ENCODE measurements around the gene ANXA3.

The ANXA3 gene

GRCh38 chr4:78610546-78611214 lies 59.1 kb downstream of the ANXA3 start:
- TF ChIP-seq CTCF (IDR thresholded peaks at IDR 0.05): no peak
- Histone ChIP-seq H3K27ac (no peak overlapping the region), H3K4me3 (no peak overlapping the region)
- DNase-seq (ENCODE audit: low spot score): no peak

- Histone ChIP-seq H3K4me3 (no peak overlapping the region), H3K27ac (no peak overlapping the region)
- no peak for DNase-seq (ENCODE audit: low spot score)
- no peak for TF ChIP-seq CTCF (IDR thresholded peaks at IDR 0.05)
Observed at GRCh38 chr4:78611215-78611558, 59.6 kb downstream of the ANXA3 start.

- no peak overlapping the region for H3K27ac ChIP-seq
- peak; percentile 44 for TF ChIP-seq CTCF (IDR thresholded peaks at IDR 0.05)
- DNase-seq (ENCODE audit: low spot score): no peak
- no peak overlapping the region for H3K4me3 ChIP-seq
Observed at GRCh38 chr4:78612398-78613178, 61.0 kb downstream of the ANXA3 start.

GRCh38 chr4:78613522-78614321 lies 62.2 kb downstream of the ANXA3 start:
- H3K27ac ChIP-seq: no peak overlapping the region
- DNase-seq (ENCODE audit: low spot score): no peak
- no peak for TF ChIP-seq CTCF (IDR thresholded peaks at IDR 0.05)
- no peak overlapping the region for H3K4me3 ChIP-seq

GRCh38 chr4:78616046-78616498 lies 64.5 kb downstream of the ANXA3 start:
- TF ChIP-seq CTCF (IDR thresholded peaks at IDR 0.05): no peak
- no peak for DNase-seq (ENCODE audit: low spot score)
- H3K27ac ChIP-seq: no peak overlapping the region
- no peak overlapping the region for H3K4me3 ChIP-seq

GRCh38 chr4:78618436-78618835 lies 66.9 kb downstream of the ANXA3 start:
- DNase-seq (ENCODE audit: low spot score): no peak
- H3K4me3 ChIP-seq: no peak overlapping the region
- no peak for TF ChIP-seq CTCF (IDR thresholded peaks at IDR 0.05)
- no peak overlapping the region for H3K27ac ChIP-seq
